ENCODE data around the gene CTCF.

Gene CTCF

GRCh38 chr16:67534431-67534830, 27.9 kb upstream of the CTCF start:
- no peak for DNase-seq

- no peak for DNase-seq
Measured at GRCh38 chr16:67535201-67535600, 27.1 kb upstream of the CTCF start.

- DNase-seq: peak; percentile 73 to 90 (median 79)
Measured at GRCh38 chr16:67537270-67537635, 25.1 kb upstream of the CTCF start.

- peak; percentile 43 to 80 (median 49) for DNase-seq
Measured at GRCh38 chr16:67537636-67538591, 24.4 kb upstream of the CTCF start.

GRCh38 chr16:67538666-67539101, 23.6 kb upstream of the CTCF start:
- no peak for DNase-seq

GRCh38 chr16:67539271-67539670, 23.1 kb upstream of the CTCF start:
- DNase-seq: peak in 1 of 3 donors; percentile 50

- DNase-seq: no peak
Measured at GRCh38 chr16:67539691-67540635, 22.4 kb upstream of the CTCF start.

GRCh38 chr16:67540756-67541155, 21.6 kb upstream of the CTCF start:
- DNase-seq: no peak

- no peak for DNase-seq
Measured at GRCh38 chr16:67541391-67542263, 20.7 kb upstream of the CTCF start.

- peak; percentile 52 to 64 (median 56) for DNase-seq
Measured at GRCh38 chr16:67542464-67542863, 19.9 kb upstream of the CTCF start.

- no peak for DNase-seq
Measured at GRCh38 chr16:67543036-67543435, 19.3 kb upstream of the CTCF start.

GRCh38 chr16:67543582-67543981, 18.7 kb upstream of the CTCF start:
- no peak for DNase-seq

- DNase-seq: no peak
Measured at GRCh38 chr16:67544329-67544841, 17.9 kb upstream of the CTCF start.

- peak in 1 of 3 donors; percentile 26 for DNase-seq
Measured at GRCh38 chr16:67544844-67545664, 17.3 kb upstream of the CTCF start.

GRCh38 chr16:67545665-67546024, 16.7 kb upstream of the CTCF start:
- DNase-seq: no peak

- DNase-seq: no peak
Measured at GRCh38 chr16:67546091-67546501, 16.2 kb upstream of the CTCF start.

- peak; percentile 78 to 90 (median 81) for DNase-seq
Measured at GRCh38 chr16:67546761-67547422, 15.4 kb upstream of the CTCF start.

GRCh38 chr16:67547423-67548264, 14.7 kb upstream of the CTCF start:
- DNase-seq: no peak

- peak in 2 of 3 donors; percentile 28 to 33 for DNase-seq
Measured at GRCh38 chr16:67548265-67549126, 13.8 kb upstream of the CTCF start.

Measured in suppressor macrophage treated with lipopolysaccharide for 1 hour (primary cell).